Measurements from ENCODE around the gene KIF5A. TPM values are rescaled to one million over a fixed set of nuclear protein-coding genes. Genes with fewer than 3 reads are reported as not detected.

Gene KIF5A
- total RNA-seq, 4 donors from 2014 or later = 1.9 to 4.8 (median 2.9) TPM

- 79 to 82% methylated on average over 9 of the region's 9 CpGs for WGBS, 2 donors
- Histone ChIP-seq H3K36me3 (peaks cover 0 to 21% (median 0%) of the 10 kb centered on the region in 3 donors), H3K4me3 (no peak overlapping the region), H3K9me3 (no peaks in the 10 kb centered on the region), H3K27ac (no peak overlapping the region), H3K4me1 (peaks cover 0 to 28% (median 16%) of the 10 kb centered on the region in 4 donors), H3K27me3 (peaks cover 0 to 46% of the 10 kb centered on the region in 2 donors)
- DNase-seq (ENCODE audit: low spot score in 2 of 2) = no peak
- TF ChIP-seq EP300 (IDR thresholded peaks at IDR 0.05) = no peak
- no peak for TF ChIP-seq CTCF (IDR thresholded peaks at IDR 0.05)
Observed at GRCh38 chr12:57622293-57623245, 72.7 kb downstream of the KIF5A start.

- Histone ChIP-seq H3K9me3 (no peaks in the 10 kb centered on the region), H3K27ac (no peak overlapping the region), H3K4me1 (peaks cover 0 to 28% (median 19%) of the 10 kb centered on the region in 4 donors), H3K27me3 (peaks cover 0 to 53% of the 10 kb centered on the region in 2 donors), H3K4me3 (no peak overlapping the region), H3K36me3 (peaks cover 0 to 20% (median 0%) of the 10 kb centered on the region in 3 donors)
- DNase-seq (ENCODE audit: low spot score in 2 of 2) = no peak
- WGBS, 2 donors = 71 to 77% methylated on average over 2 of the region's 2 CpGs
- TF ChIP-seq CTCF (IDR thresholded peaks at IDR 0.05) (no peak), POLR2A (IDR thresholded peaks at IDR 0.05) (no peak), EP300 (IDR thresholded peaks at IDR 0.05) (no peak)
Observed at GRCh38 chr12:57623385-57623784, 73.5 kb downstream of the KIF5A start.

GRCh38 chr12:57623811-57624390 lies 74.1 kb downstream of the KIF5A start:
- Histone ChIP-seq H3K27ac (no peak overlapping the region), H3K4me3 (no peak overlapping the region), H3K36me3 (peaks cover 0 to 20% (median 0%) of the 10 kb centered on the region in 3 donors), H3K27me3 (peaks cover 0 to 53% of the 10 kb centered on the region in 2 donors), H3K9me3 (no peaks in the 10 kb centered on the region), H3K4me1 (peaks cover 0 to 28% (median 19%) of the 10 kb centered on the region in 4 donors)
- WGBS, 2 donors = 57 to 71% methylated on average over 5 of the region's 5 CpGs
- TF ChIP-seq EP300 (IDR thresholded peaks at IDR 0.05) (no peak), CTCF (IDR thresholded peaks at IDR 0.05) (no peak), POLR2A (IDR thresholded peaks at IDR 0.05) (no peak)
- no peak for DNase-seq (ENCODE audit: low spot score in 2 of 2)

GRCh38 chr12:57624441-57625220 lies 74.8 kb downstream of the KIF5A start:
- TF ChIP-seq CTCF (IDR thresholded peaks at IDR 0.05) = no peak
- no peak for TF ChIP-seq EP300 (IDR thresholded peaks at IDR 0.05)
- TF ChIP-seq POLR2A (IDR thresholded peaks at IDR 0.05) = no peak
- Histone ChIP-seq H3K27me3 (peaks cover 0 to 47% of the 10 kb centered on the region in 2 donors), H3K27ac (no peak overlapping the region), H3K9me3 (no peaks in the 10 kb centered on the region), H3K4me3 (no peak overlapping the region), H3K36me3 (peaks cover 0 to 20% (median 0%) of the 10 kb centered on the region in 3 donors), H3K4me1 (peaks cover 0 to 28% (median 17%) of the 10 kb centered on the region in 4 donors)
- no peak for DNase-seq (ENCODE audit: low spot score in 2 of 2)
- 73 to 77% methylated on average over 7 to 8 of the region's 8 CpGs for WGBS, 2 donors
